Right lobe of liver (tissue), 6 donors: ENCODE measurements around the gene ENTPD1. TPM values are rescaled to one million over a fixed set of nuclear protein-coding genes. Genes with fewer than 3 reads are reported as not detected.

Source experiments
- ATAC-seq, 4 donors: fragments of 200-7000 bp; cut with Tn5 transposase; one replicate each; pipeline ENCODE4 v1.9.1; 2020; ENCODE audit warnings: mild to moderate bottlenecking in 4 of 4, moderate library complexity in 4 of 4
- DNase-seq, 3 donors: peaks; one replicate each; pipeline ENCODE4 v3.0.0-alpha.2; 2020
- H3K27ac ChIP-seq, 3 donors: fragments of 200-600 bp; one replicate each; pipeline ENCODE4 v1.8.0; 2022
- H3K27me3 ChIP-seq, 2 donors: fragments of 200-600 bp; one replicate each; pipeline ENCODE4 v1.8.0; 2022
- H3K36me3 ChIP-seq, 4 donors: fragments of 200-600 bp; sonication (generic) in 1 of 4; one replicate each; pipeline versions ENCODE4 v1.5.1 to v1.8.0; 2017 to 2022; ENCODE audit warnings: control low read depth in 1 of 4
- H3K4me1 ChIP-seq, 4 donors: fragments of 200-600 bp; sonication (generic) in 1 of 4; one replicate each; pipeline versions ENCODE4 v1.5.1 to v1.8.0; 2017 to 2022; ENCODE audit warnings: control low read depth in 1 of 4
- H3K4me3 ChIP-seq, 3 donors: fragments of 200-600 bp; one replicate each; pipeline ENCODE4 v1.8.0; 2022
- H3K9me3 ChIP-seq, 4 donors: fragments of 200-600 bp; sonication (generic) in 1 of 4; one replicate each; pipeline versions ENCODE4 v1.5.1 to v1.8.0; 2017 to 2022; ENCODE audit warnings: control low read depth in 1 of 4
- POLR2A ChIP-seq: fragments of 450-650 bp; IDR thresholded peaks from one replicate; pipeline ENCODE4 v1.6.1; 2017; ENCODE audit warnings: antibody characterized with exemption, mild to moderate bottlenecking
- WGBS: methylation state at CpG from one replicate; pipeline ENCODE4 v1.1.6; 2018; ENCODE audit warnings: low coverage, low lambda C conversion rate; ENCODE audit not compliant: insufficient coverage; ENCODE audit errors: missing lambda C conversion rate; 5-methylcytosine and 5-hydroxymethylcytosine counted together
- intact Hi-C, 2 donors: fragments of 100-400 bp; cut with DNase I; formaldehyde crosslinking; loops; one replicate each; pipeline versions ENCODE4 v1.11.2 to v1.14.1; 2022
- total RNA-seq, 6 experiments: library from RNA; depleted of rRNA in 2 of 6; stranded (reverse); fragments of >200 nt in 2 of 6; fragmentation: NEBNext Ultra II Directional in 3 of 6; extraction: Animal tissue kit (Norgen Biotek cat#: 25700) in 3 of 6; gene quantifications; one replicate each; pipeline versions ENCODE4 v1.1.0 to v1.2.4, GENCODE V29; 2016 to 2023
- TF ChIP-seq, protein P1 (sequence below), 4 donors: fragments of 200-600 bp in 3 of 4; fragments of 450-650 bp in 1 of 4; IDR thresholded peaks; one replicate each; pipeline versions ENCODE4 v1.5.1 to v1.8.0; 2016 to 2022; ENCODE audit warnings: antibody characterized with exemption in 4 of 4, mild to moderate bottlenecking in 2 of 4
- donor health status: DM: no; HTN: yes; CAD: no.
- donor health status: DM: no; HTN: no; CAD: no.
- donor health status: DM: no; HTN: no; CAD: no.
- donor health status: DM: no; HTN: yes; CAD: no.
- donor health status: DM: no; HTN: yes; CAD: no.

Gene ENTPD1
- total RNA-seq, 6 experiments from 2014 or later: 1.8 to 4.7 (median 3.6) TPM

DNA sequence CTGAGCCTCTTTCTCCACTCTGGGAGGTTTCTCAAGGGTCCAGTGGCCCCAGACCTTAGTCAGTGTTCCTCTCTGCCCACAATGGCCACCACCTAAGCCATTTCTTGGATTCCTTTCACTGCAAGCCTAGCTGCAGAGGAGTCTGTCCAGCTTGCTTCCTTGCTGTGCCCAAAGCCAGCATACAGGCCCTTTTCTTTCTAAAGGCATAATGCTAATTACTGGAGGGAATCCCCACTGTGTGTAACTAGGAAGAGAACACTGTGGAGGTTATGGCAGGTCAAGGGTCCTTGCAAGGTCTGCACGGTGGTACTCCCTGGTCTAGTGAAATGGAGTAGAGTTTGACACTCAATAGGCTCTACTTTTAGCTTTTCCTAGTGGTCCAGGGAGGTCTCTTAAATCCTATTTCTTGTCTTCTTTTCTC is 81.4 kb downstream of the ENTPD1 start:
- TF ChIP-seq, protein P1, sequence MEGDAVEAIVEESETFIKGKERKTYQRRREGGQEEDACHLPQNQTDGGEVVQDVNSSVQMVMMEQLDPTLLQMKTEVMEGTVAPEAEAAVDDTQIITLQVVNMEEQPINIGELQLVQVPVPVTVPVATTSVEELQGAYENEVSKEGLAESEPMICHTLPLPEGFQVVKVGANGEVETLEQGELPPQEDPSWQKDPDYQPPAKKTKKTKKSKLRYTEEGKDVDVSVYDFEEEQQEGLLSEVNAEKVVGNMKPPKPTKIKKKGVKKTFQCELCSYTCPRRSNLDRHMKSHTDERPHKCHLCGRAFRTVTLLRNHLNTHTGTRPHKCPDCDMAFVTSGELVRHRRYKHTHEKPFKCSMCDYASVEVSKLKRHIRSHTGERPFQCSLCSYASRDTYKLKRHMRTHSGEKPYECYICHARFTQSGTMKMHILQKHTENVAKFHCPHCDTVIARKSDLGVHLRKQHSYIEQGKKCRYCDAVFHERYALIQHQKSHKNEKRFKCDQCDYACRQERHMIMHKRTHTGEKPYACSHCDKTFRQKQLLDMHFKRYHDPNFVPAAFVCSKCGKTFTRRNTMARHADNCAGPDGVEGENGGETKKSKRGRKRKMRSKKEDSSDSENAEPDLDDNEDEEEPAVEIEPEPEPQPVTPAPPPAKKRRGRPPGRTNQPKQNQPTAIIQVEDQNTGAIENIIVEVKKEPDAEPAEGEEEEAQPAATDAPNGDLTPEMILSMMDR (IDR thresholded peaks at IDR 0.05): no peak
- no peak for TF ChIP-seq POLR2A
- WGBS: no CpG with 5 or more reads among the region's 1 CpG
- no peaks in the 10 kb centered on the region for H3K27me3 ChIP-seq
- peak in 1 of 4 donors; percentile 32 for ATAC-seq
- no peaks in the 10 kb centered on the region for H3K4me1 ChIP-seq
- no peak overlapping the region for H3K4me3 ChIP-seq
- intact Hi-C loops: no loop called here
- no peak overlapping the region for H3K27ac ChIP-seq
- H3K9me3 ChIP-seq: no peaks in the 10 kb centered on the region
- no peak for DNase-seq
- no peaks in the 10 kb centered on the region for H3K36me3 ChIP-seq

DNA sequence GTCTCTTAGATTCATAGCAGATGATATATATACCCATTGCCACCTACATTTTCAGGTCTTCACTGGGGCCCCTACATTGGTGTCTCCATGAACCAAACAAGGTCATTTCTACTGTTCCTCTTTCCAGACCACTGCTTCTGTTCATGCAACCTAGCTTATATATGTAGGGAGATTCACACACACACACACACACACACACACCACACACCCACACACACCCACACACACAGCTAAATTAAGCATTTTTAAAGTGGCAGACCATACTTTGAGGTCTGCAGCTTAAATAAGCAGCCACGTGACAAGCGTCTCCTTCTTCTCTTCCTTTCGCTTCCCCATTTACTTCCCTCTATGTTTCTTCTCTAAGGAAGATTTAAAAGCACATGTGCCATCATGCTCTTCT is 81.8 kb downstream of the ENTPD1 start:
- no peak for DNase-seq
- intact Hi-C loops: no loop called here
- Histone ChIP-seq H3K4me3 (no peak overlapping the region), H3K27ac (no peak overlapping the region), H3K9me3 (no peaks in the 10 kb centered on the region), H3K27me3 (no peaks in the 10 kb centered on the region), H3K36me3 (no peaks in the 10 kb centered on the region), H3K4me1 (no peaks in the 10 kb centered on the region)
- TF ChIP-seq POLR2A: no peak
- TF ChIP-seq, protein P1 (IDR thresholded peaks at IDR 0.05): no peak
- 61% methylated on average over 3 of the region's 3 CpGs for WGBS
- ATAC-seq: peak; percentile 31 to 54 (median 39)

DNA sequence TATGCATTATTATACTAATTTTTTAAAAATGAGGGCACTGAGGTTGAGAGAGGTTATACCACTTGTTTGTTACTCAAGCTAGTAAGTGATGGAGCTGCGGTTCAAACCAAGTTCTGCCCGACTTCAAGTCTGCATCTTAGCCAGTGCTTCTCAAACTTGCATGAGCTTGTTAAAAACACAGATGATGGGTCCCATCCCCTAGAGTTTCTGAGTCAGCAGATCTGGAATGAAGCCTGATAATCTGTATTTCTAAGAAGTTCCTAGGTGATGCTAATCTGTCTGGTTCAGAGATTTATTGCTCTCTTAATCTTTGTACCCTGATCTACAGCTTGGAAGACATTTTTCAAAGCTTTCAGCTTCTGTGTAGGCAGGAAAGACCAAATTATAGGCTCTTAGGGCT is 84.2 kb downstream of the ENTPD1 start:
- ATAC-seq: no peak
- no peaks in the 10 kb centered on the region for H3K36me3 ChIP-seq
- intact Hi-C loops: loop anchor here (10.0 kb wide), 1 partner anchor 145 kb away; the partner anchor contains the start of gene TCTN3 (in 2 of the 2)
- no peaks in the 10 kb centered on the region for H3K9me3 ChIP-seq
- no peak for DNase-seq
- H3K4me1 ChIP-seq: no peaks in the 10 kb centered on the region
- no peak for TF ChIP-seq POLR2A
- TF ChIP-seq, protein P1 (IDR thresholded peaks at IDR 0.05): no peak
- H3K4me3 ChIP-seq: no peak overlapping the region
- WGBS: 67% methylated on average over 1 of the region's 2 CpGs
- H3K27ac ChIP-seq: no peak overlapping the region
- H3K27me3 ChIP-seq: no peaks in the 10 kb centered on the region

DNA sequence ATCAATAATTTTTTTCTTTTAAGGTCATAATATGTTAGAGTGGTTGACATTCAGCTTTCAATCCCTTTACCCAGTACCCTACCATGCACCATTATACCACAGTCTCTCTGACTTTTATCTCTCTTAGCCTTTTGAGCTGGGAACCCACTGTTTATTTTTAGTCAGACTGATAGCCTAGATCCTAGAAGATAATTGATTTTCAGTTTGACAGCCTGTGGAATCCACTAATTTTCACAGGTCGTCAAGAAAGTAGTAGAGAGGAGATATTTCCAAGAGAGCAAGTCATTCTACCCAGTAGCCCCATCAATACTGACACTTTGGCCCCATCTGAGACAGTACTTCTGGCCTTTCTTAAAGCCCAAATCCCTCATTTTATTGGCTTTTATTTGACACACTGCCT is 84.7 kb downstream of the ENTPD1 start:
- Histone ChIP-seq H3K27ac (no peak overlapping the region), H3K27me3 (no peaks in the 10 kb centered on the region), H3K9me3 (no peaks in the 10 kb centered on the region), H3K4me1 (no peaks in the 10 kb centered on the region), H3K36me3 (no peaks in the 10 kb centered on the region), H3K4me3 (no peak overlapping the region)
- DNase-seq: no peak
- WGBS: 46% methylated on average over 1 of the region's 1 CpG
- TF ChIP-seq POLR2A: no peak
- TF ChIP-seq, protein P1 (IDR thresholded peaks at IDR 0.05): no peak
- ATAC-seq: no peak
- intact Hi-C loops: loop anchor here (10.0 kb wide), 1 partner anchor 146 kb away; the partner anchor contains the start of gene TCTN3 (in 2 of the 2)
